ENCODE results near the gene EFNA3. TPM values are rescaled to one million over a fixed set of nuclear protein-coding genes. Genes with fewer than 3 reads are reported as not detected.

The EFNA3 gene
- total and polyA plus RNA-seq, 9 of the 15 experiments (the other 6 are each of a cell fraction or from before 2014, with no cell fraction given) = 0.59 to 7.9 (median 4.7) TPM

DNA sequence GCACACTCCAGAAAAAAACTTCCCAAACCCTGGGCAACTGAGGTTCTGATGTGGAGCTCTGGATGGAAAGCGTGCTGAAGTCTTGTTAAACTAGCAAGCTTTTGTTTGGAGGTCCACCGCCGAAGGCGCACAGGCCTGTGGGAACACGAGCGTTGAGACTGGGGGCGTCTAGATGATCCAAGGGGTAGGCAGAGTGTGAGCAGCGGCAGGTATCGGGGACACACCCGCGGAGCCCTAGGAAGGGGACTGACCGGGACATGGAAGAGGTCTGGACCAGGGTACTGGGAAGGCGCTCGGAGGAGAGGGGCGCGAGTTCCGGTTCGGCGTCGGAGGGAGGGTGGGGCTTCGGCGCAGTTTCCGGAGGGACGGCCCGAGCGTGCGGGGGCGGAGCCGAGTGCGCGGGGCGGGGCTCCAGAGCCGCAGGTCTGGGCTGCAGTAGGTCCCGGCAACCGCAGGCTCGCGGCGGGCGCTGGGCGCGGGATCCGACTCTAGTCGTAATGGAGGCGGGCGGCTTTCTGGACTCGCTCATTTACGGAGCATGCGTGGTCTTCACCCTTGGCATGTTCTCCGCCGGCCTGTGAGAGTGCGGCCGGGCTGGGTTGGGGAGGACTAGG, 56.9 kb downstream of the EFNA3 start, which contains the start of gene SLC50A1 (continued):
- TF ChIP-seq, protein P1, sequence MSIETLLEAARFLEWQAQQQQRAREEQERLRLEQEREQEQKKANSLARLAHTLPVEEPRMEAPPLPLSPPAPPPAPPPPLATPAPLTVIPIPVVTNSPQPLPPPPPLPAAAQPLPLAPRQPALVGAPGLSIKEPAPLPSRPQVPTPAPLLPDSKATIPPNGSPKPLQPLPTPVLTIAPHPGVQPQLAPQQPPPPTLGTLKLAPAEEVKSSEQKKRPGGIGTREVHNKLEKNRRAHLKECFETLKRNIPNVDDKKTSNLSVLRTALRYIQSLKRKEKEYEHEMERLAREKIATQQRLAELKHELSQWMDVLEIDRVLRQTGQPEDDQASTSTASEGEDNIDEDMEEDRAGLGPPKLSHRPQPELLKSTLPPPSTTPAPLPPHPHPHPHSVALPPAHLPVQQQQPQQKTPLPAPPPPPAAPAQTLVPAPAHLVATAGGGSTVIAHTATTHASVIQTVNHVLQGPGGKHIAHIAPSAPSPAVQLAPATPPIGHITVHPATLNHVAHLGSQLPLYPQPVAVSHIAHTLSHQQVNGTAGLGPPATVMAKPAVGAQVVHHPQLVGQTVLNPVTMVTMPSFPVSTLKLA (conservative IDR thresholded peaks at IDR 0.05) = peak; percentile 47 to 86
- peak; percentile 78; the same call in 1 of the 2 replicates for TF ChIP-seq ZNF766 (CRISPR knock-in tag; conservative IDR thresholded peaks at IDR 0.05)
- TF ChIP-seq, protein P2, sequence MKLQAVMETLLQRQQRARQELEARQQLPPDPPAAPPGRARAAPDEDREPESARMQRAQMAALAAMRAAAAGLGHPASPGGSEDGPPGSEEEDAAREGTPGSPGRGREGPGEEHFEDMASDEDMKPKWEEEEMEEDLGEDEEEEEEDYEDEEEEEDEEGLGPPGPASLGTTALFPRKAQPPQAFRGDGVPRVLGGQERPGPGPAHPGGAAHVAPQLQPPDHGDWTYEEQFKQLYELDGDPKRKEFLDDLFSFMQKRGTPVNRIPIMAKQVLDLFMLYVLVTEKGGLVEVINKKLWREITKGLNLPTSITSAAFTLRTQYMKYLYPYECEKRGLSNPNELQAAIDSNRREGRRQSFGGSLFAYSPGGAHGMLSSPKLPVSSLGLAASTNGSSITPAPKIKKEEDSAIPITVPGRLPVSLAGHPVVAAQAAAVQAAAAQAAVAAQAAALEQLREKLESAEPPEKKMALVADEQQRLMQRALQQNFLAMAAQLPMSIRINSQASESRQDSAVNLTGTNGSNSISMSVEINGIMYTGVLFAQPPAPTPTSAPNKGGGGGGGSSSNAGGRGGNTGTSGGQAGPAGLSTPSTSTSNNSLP (IDR thresholded peaks at IDR 0.05; ENCODE audit: borderline replicate concordance, low read depth, low read length) = no peak
- TF ChIP-seq ELF1 (tag; IDR thresholded peaks at IDR 0.05) = peak; percentile 77
- TF ChIP-seq BCOR (IDR thresholded peaks at IDR 0.05) = no peak; the same call in 1 of the 2 replicates
- peak; percentile 48; the same call in 1 of the 2 replicates for TF ChIP-seq CBFB (CRISPR knock-in tag; IDR thresholded peaks at IDR 0.05)
- TF ChIP-seq TAF9B (IDR thresholded peaks at IDR 0.05; ENCODE audit: partially characterized antibody) = peak; percentile 80
- peak; percentile 66 for TF ChIP-seq ZFX (CRISPR knock-in tag; IDR thresholded peaks at IDR 0.05)
- TF ChIP-seq, protein P3, sequence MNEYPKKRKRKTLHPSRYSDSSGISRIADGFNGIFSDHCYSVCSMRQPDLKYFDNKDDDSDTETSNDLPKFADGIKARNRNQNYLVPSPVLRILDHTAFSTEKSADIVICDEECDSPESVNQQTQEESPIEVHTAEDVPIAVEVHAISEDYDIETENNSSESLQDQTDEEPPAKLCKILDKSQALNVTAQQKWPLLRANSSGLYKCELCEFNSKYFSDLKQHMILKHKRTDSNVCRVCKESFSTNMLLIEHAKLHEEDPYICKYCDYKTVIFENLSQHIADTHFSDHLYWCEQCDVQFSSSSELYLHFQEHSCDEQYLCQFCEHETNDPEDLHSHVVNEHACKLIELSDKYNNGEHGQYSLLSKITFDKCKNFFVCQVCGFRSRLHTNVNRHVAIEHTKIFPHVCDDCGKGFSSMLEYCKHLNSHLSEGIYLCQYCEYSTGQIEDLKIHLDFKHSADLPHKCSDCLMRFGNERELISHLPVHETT (CRISPR knock-in tag; conservative IDR thresholded peaks at IDR 0.05 in 1 of 2, IDR thresholded peaks at IDR 0.05 in 1 of 2) = peak in 1 of 2 experiments; percentile 77; a peak in 2 of 4 replicates
- TF ChIP-seq, protein P4, sequence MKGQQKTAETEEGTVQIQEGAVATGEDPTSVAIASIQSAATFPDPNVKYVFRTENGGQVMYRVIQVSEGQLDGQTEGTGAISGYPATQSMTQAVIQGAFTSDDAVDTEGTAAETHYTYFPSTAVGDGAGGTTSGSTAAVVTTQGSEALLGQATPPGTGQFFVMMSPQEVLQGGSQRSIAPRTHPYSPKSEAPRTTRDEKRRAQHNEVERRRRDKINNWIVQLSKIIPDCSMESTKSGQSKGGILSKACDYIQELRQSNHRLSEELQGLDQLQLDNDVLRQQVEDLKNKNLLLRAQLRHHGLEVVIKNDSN (CRISPR knock-in tag; IDR thresholded peaks at IDR 0.05) = no peak
- 0 out of 2 replicates have a peak, but pooled peaks have one; percentile 2 for TF ChIP-seq MTA2 (IDR thresholded peaks at IDR 0.05; ENCODE audit: low read depth)
- TF ChIP-seq ZNF133 (CRISPR knock-in tag; IDR thresholded peaks at IDR 0.05) = no peak
- peak; percentile 63 for TF ChIP-seq PHF20 (IDR thresholded peaks at IDR 0.05; ENCODE audit: partially characterized antibody)
- no peak for TF ChIP-seq ATF1 (CRISPR knock-in tag; IDR thresholded peaks at IDR 0.05)
- TF ChIP-seq ATF1 (tag; IDR thresholded peaks at IDR 0.05) = peak; percentile 90
- TF ChIP-seq ETV1 (tag; conservative IDR thresholded peaks at IDR 0.05; ENCODE audit: low read depth) = peak; percentile 85
- peak; percentile 23 for TF ChIP-seq MYC (IDR thresholded peaks at IDR 0.05; ENCODE audit: low read depth, low read length)
- 0 out of 2 replicates have a peak, but pooled peaks have one; percentile 32 for TF ChIP-seq MYC (CRISPR knock-in tag; IDR thresholded peaks at IDR 0.05; ENCODE audit: borderline replicate concordance, low read depth)
- 0 out of 2 replicates have a peak, but pooled peaks have one; percentile 13 for TF ChIP-seq ZBED1 (IDR thresholded peaks at IDR 0.05)
- peak; percentile 79 for TF ChIP-seq L3MBTL2 (IDR thresholded peaks at IDR 0.05)
- peak; percentile 47; the same call in 1 of the 2 replicates for TF ChIP-seq ZNF197 (CRISPR knock-in tag; IDR thresholded peaks at IDR 0.05; ENCODE audit: low read depth)
- TF ChIP-seq PCBP2 (IDR thresholded peaks at IDR 0.05; ENCODE audit: low read depth, low read length, poor library complexity, severe bottlenecking) = no peak
- TF ChIP-seq NCOA4 (IDR thresholded peaks at IDR 0.05; ENCODE audit: partially characterized antibody) = no peak
- TF ChIP-seq ZBTB7A (IDR thresholded peaks at IDR 0.05; ENCODE audit: borderline replicate concordance, control insufficient read depth, low read depth, low read length) = peak; percentile 60; the same call in 1 of the 2 replicates
